HG03565 (cell line): Measurements from ENCODE around the gene EML5.
"Not testable (repeated sequence)": the region's sequence is repeated elsewhere in the genome, so short reads cannot be mapped to it uniquely, and the experiment has no call there.

Experiments
- ATAC-seq: cut with Tn5 transposase; IDR thresholded peaks from one replicate; pipeline ENCODE4 v1.9.1; 2021; ENCODE audit warnings: mild to moderate bottlenecking, moderate library complexity; ENCODE audit not compliant: unreplicated experiment

The EML5 gene

GRCh38 chr14:88804035-88804434 lies 11.3 kb upstream of the EML5 start:
- ATAC-seq, result no peak

- no peak for ATAC-seq
Measured at GRCh38 chr14:88802596-88802995, 9.8 kb upstream of the EML5 start.

GRCh38 chr14:88799522-88799921 lies 6.8 kb upstream of the EML5 start:
- no peak for ATAC-seq

- ATAC-seq, result no peak
Measured at GRCh38 chr14:88798156-88798555, 5.4 kb upstream of the EML5 start.

- no peak for ATAC-seq
Measured at GRCh38 chr14:88793259-88793625, 489 bp upstream of the EML5 start.

GRCh38 chr14:88791629-88792472 lies 902 bp downstream of the EML5 start:
- ATAC-seq, result no peak

GRCh38 chr14:88791252-88791621 lies 1.5 kb downstream of the EML5 start:
- no peak for ATAC-seq

GRCh38 chr14:88790501-88791251 lies 2.1 kb downstream of the EML5 start:
- ATAC-seq, result no peak

GRCh38 chr14:88789573-88789972 lies 3.2 kb downstream of the EML5 start:
- ATAC-seq, result not testable (repeated sequence)

GRCh38 chr14:88786715-88787114 lies 6.0 kb downstream of the EML5 start:
- ATAC-seq, result no peak

GRCh38 chr14:88785911-88786310 lies 6.8 kb downstream of the EML5 start:
- ATAC-seq, result no peak

GRCh38 chr14:88775532-88775931 lies 17.2 kb downstream of the EML5 start:
- no peak for ATAC-seq

- ATAC-seq, result no peak
Measured at GRCh38 chr14:88770736-88771135, 22.0 kb downstream of the EML5 start.

- ATAC-seq, result no peak
Measured at GRCh38 chr14:88765130-88765529, 27.6 kb downstream of the EML5 start.

- ATAC-seq, result no peak
Measured at GRCh38 chr14:88753873-88754272, 38.9 kb downstream of the EML5 start.

GRCh38 chr14:88750945-88751344 lies 41.8 kb downstream of the EML5 start:
- no peak for ATAC-seq

- no peak for ATAC-seq
Measured at GRCh38 chr14:88750413-88750812, 42.3 kb downstream of the EML5 start.

- no peak for ATAC-seq
Measured at GRCh38 chr14:88749139-88749538, 43.6 kb downstream of the EML5 start.

- ATAC-seq, result no peak
Measured at GRCh38 chr14:88748288-88748687, 44.5 kb downstream of the EML5 start.

- no peak for ATAC-seq
Measured at GRCh38 chr14:88746052-88746451, 46.7 kb downstream of the EML5 start.

- no peak for ATAC-seq
Measured at GRCh38 chr14:88737245-88737644, 55.5 kb downstream of the EML5 start.

GRCh38 chr14:88733121-88733520 lies 59.6 kb downstream of the EML5 start:
- no peak for ATAC-seq
